CD4-positive, alpha-beta memory T cell (primary cell): ENCODE results near the gene MSX1. TPM values are rescaled to one million over a fixed set of nuclear protein-coding genes. Genes with fewer than 3 reads are reported as not detected.
A peak's percentile ranks its signal among the peaks of the same experiment; 100 is the strongest.

Experiments used
- CTCF ChIA-PET: fragments of 350-600 bp; sonication (Branson Sonifier 250); formaldehyde crosslinking; loops from one replicate; lab custom pipeline; 2021; ENCODE audit warnings: inconsistent platforms; ENCODE audit not compliant: partially characterized antibody; lab: Charles Lee
- POLR2A ChIA-PET: fragments of 350-600 bp; sonication (Branson Sonifier 250); formaldehyde crosslinking; loops from one replicate; lab custom pipeline; 2021; ENCODE audit not compliant: partially characterized antibody; lab: Charles Lee
- DNase-seq, 5 donors: peaks; one replicate each; pipeline versions ENCODE4 v3.0.0 to v3.0.0-alpha.2; 2020 to 2022; ENCODE audit warnings: mixed read lengths in 1 of 5
- H3K27ac ChIP-seq: one replicate; pipeline ENCODE4 v1.7.0; 2013; ENCODE audit warnings: low read depth, low read length
- H3K27me3 ChIP-seq: 2 replicates; pipeline ENCODE4 v1.7.0; 2013; ENCODE audit warnings: mild to moderate bottlenecking, low read length, moderate library complexity; ENCODE audit not compliant: insufficient read depth
- H3K36me3 ChIP-seq: 2 replicates; pipeline ENCODE4 v1.7.0; 2013; ENCODE audit warnings: mild to moderate bottlenecking, low read length, moderate library complexity; ENCODE audit not compliant: insufficient read depth
- H3K4me1 ChIP-seq: 2 replicates; pipeline ENCODE4 v1.7.0; 2013; ENCODE audit warnings: mild to moderate bottlenecking, low read length, moderate library complexity; ENCODE audit not compliant: insufficient read depth
- H3K4me3 ChIP-seq, 2 donors: one replicate each; pipeline ENCODE4 v1.7.0; 2013; ENCODE audit warnings: low read length in 2 of 2, mild to moderate bottlenecking in 1 of 2
- H3K9me3 ChIP-seq, 2 donors: one replicate each; pipeline ENCODE4 v1.7.0; 2013; ENCODE audit warnings: low read length in 2 of 2, control low read depth in 1 of 2; ENCODE audit not compliant: control insufficient read depth in 1 of 2
- H3K27ac Mint-ChIP-seq, 7 donors: one replicate each; pipeline ENCODE4 v1.8.0; 2020 to 2021; ENCODE audit warnings: mixed read lengths in 7 of 7, mild to moderate bottlenecking in 6 of 7, inconsistent platforms in 3 of 7, moderate library complexity in 3 of 7
- H3K27me3 Mint-ChIP-seq, 2 donors: one replicate each; pipeline ENCODE4 v1.8.0; 2020 to 2021; ENCODE audit warnings: mixed read lengths in 2 of 2
- H3K36me3 Mint-ChIP-seq, 2 donors: one replicate each; pipeline ENCODE4 v1.8.0; 2020 to 2021; ENCODE audit warnings: mixed read lengths in 2 of 2, inconsistent platforms in 1 of 2, mild to moderate bottlenecking in 1 of 2
- H3K4me1 Mint-ChIP-seq, 4 donors: one replicate each; pipeline ENCODE4 v1.8.0; 2020 to 2021; ENCODE audit warnings: mixed read lengths in 4 of 4, mild to moderate bottlenecking in 1 of 4
- H3K4me3 Mint-ChIP-seq, 8 donors: one replicate each; pipeline ENCODE4 v1.8.0; 2020 to 2021; ENCODE audit warnings: mixed read lengths in 8 of 8, mild to moderate bottlenecking in 7 of 8, moderate library complexity in 6 of 8, inconsistent platforms in 3 of 8
- H3K9me3 Mint-ChIP-seq, 8 donors: one replicate each; pipeline ENCODE4 v1.8.0; 2020 to 2021; ENCODE audit warnings: mixed read lengths in 8 of 8, mild to moderate bottlenecking in 5 of 8, inconsistent platforms in 3 of 8, moderate library complexity in 1 of 8
- intact Hi-C: fragments of 100-400 bp; cut with micrococcal nuclease; formaldehyde crosslinking; loops from one replicate; pipeline ENCODE4 v1.15.1; 2023
- polyA plus RNA-seq, 2 donors: library from polyadenylated mRNA; unstranded; fragments of 300-500 nt; fragmentation: Illumina TruSeq; gene quantifications; one replicate each; pipeline ENCODE4 v1.2.3, GENCODE V29; 2021
- total RNA-seq, 2 experiments: library from RNA; stranded (reverse); gene quantifications; one replicate each; pipeline ENCODE4 v1.2.3, GENCODE V29; 2021

The MSX1 gene
- total and polyA plus RNA-seq, 4 experiments from 2014 or later = not detected

DNA sequence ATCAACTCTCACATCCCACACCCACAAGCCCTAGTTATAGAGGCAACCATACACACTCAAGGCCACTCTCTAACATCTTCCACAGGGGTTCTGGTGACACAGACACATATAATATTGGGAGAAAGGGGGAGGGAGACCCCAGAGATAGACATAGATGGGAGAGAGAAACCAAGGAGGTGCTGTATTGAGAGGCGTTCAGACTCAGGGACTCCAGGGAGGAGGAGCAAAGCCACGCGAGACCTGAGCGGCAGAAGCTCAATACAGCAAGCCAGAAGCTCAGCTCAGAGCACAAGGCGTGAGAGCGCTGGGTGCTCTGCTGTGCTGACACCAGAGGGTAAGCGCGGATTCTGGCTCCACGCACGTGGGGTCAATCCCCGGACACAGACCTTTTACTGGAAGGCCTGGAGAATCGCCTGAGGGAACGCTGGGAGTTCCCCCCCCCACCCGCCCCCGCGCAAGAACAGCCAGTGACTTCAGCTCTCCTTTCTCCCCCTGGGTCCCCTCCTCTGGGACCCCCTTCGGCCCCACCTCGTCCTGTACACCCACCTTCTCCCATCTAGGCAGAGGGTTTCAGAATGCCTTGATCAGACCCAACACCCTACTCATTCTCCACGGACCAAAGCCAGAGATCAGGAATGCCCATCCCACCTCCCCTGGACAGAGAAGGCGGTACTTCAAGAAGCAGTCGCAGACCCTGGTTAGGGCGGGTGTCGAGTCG, 8.7 kb downstream of the MSX1 start:
- intact Hi-C loops = no loop called here
- peaks cover 44% of the 10 kb centered on the region for H3K27me3 ChIP-seq
- no peak overlapping the region for H3K27ac Mint-ChIP-seq
- H3K9me3 ChIP-seq = no peaks in the 10 kb centered on the region
- peaks cover 6% of the 10 kb centered on the region for H3K4me1 ChIP-seq
- H3K27ac ChIP-seq = no peak overlapping the region
- no peaks in the 10 kb centered on the region for H3K36me3 Mint-ChIP-seq
- POLR2A ChIA-PET = no interaction called here
- CTCF ChIA-PET = no interaction called here
- H3K36me3 ChIP-seq = no peaks in the 10 kb centered on the region
- peaks cover 56 to 65% of the 10 kb centered on the region in 2 donors for H3K27me3 Mint-ChIP-seq
- H3K4me3 Mint-ChIP-seq = no peak overlapping the region
- DNase-seq = no peak
- H3K4me3 ChIP-seq = no peak overlapping the region
- peaks cover 0 to 5% (median 0%) of the 10 kb centered on the region in 8 donors for H3K9me3 Mint-ChIP-seq
- peaks cover 3 to 36% (median 12%) of the 10 kb centered on the region in 4 donors for H3K4me1 Mint-ChIP-seq

DNA sequence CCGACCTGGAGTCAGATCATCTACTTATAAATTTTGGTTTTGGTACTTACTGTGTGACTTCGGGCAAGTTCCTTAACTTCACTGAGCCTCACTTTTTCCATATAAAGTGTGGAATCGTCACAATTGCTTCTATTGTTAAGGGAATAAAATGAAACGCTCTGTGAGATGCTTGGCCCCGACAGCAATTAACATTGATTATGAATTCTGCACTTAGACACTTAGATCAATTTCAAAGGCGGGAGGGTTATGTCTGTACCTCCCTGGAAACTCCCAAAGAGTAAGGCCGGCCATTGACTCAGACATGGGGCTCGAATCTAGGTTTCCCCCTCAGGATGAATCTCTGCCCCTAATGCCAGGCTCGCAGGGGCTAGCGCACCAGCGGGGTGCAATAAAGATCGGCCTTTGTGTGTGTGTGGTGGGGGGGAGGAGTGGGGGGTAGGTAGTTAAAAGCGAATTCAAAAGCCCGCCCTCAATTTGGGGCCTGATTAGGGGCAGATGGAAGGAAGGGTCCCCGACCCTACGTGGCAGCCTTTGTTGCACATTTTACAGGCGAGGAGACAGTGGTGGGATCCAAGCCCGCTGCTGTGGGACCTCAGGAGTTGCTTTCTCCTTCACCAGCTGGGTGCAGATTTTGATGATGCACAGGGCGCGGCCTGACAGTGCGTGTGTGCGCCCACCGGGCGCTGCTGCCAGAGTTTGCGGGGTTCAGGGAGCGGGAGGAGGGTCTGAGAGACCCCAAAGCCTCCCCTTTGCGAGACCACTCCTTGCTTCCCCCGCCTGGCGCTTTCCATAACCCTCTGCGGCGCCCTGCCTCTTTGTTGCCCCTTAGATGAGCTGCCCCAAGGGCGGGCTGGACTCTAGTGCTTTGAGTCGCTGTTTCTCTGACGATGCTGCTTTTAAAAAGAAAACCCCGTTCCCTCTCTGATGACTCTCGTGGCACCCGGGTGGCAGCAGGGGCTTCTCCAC, 9.6 kb downstream of the MSX1 start:
- H3K36me3 Mint-ChIP-seq = no peaks in the 10 kb centered on the region
- DNase-seq = no peak
- no peak overlapping the region for H3K27ac Mint-ChIP-seq
- no peak overlapping the region for H3K4me3 Mint-ChIP-seq
- peaks cover 0 to 4% (median 0%) of the 10 kb centered on the region in 8 donors for H3K9me3 Mint-ChIP-seq
- POLR2A ChIA-PET = no interaction called here
- Histone ChIP-seq H3K4me1 (peaks cover 6% of the 10 kb centered on the region), H3K36me3 (no peaks in the 10 kb centered on the region), H3K27ac (no peak overlapping the region), H3K4me3 (no peak overlapping the region), H3K27me3 (peaks cover 46% of the 10 kb centered on the region), H3K9me3 (no peaks in the 10 kb centered on the region)
- CTCF ChIA-PET = no interaction called here
- peaks cover 60 to 66% of the 10 kb centered on the region in 2 donors for H3K27me3 Mint-ChIP-seq
- intact Hi-C loops = no loop called here
- peaks cover 3 to 36% (median 13%) of the 10 kb centered on the region in 4 donors for H3K4me1 Mint-ChIP-seq

DNA sequence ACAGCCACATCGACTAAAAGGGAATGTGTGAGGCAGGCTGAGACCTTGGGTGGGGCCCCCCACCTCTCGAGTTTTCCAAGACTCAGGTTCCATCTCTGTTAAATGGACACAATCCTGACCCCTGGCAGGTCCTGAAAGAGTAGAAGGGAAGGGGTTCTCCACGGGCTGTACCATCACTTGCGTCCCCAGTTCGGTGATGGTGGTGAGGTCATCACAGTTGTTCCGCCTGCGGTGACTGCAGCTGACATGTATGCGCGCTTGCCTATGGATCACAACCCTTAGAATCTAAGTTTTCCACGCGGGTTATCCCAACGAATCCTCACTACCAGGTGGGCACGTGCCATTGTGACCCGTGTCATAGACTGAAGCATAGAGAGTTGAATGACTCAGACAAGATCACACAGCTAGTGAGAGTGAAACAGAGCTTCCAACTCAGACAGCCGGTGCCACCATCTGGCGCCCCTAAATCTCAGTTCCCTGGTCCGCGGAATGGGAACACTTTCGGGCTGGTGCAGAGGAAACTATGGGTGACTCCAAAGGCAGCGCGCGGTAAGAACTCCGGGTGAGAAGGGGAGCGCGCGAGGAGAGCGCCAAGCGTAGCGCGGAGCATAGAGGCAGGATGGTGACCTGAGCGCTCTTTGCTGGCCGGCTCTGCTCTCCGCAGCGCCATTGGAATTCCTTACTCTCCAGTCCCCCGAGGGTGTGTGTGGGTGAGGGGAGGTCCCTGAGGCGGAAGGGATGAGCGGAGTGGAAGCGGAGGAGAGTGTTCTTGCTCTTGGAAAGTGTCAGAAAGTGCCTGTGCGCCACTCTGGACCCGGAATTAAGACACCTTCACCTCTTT, 10.5 kb downstream of the MSX1 start:
- Histone ChIP-seq H3K27me3 (peaks cover 48% of the 10 kb centered on the region), H3K9me3 (no peaks in the 10 kb centered on the region), H3K4me1 (peaks cover 6% of the 10 kb centered on the region), H3K36me3 (no peaks in the 10 kb centered on the region), H3K27ac (no peak overlapping the region), H3K4me3 (no peak overlapping the region)
- no peak overlapping the region for H3K27ac Mint-ChIP-seq
- H3K4me1 Mint-ChIP-seq = peaks cover 3 to 36% (median 13%) of the 10 kb centered on the region in 4 donors
- CTCF ChIA-PET = no interaction called here
- POLR2A ChIA-PET = no interaction called here
- H3K36me3 Mint-ChIP-seq = no peaks in the 10 kb centered on the region
- peaks cover 59 to 66% of the 10 kb centered on the region in 2 donors for H3K27me3 Mint-ChIP-seq
- peak overlapping the region in 1 of 8 donors; percentile 48 for H3K4me3 Mint-ChIP-seq
- H3K9me3 Mint-ChIP-seq = peaks cover 0 to 4% (median 0%) of the 10 kb centered on the region in 8 donors
- intact Hi-C loops = no loop called here
- DNase-seq = no peak

DNA sequence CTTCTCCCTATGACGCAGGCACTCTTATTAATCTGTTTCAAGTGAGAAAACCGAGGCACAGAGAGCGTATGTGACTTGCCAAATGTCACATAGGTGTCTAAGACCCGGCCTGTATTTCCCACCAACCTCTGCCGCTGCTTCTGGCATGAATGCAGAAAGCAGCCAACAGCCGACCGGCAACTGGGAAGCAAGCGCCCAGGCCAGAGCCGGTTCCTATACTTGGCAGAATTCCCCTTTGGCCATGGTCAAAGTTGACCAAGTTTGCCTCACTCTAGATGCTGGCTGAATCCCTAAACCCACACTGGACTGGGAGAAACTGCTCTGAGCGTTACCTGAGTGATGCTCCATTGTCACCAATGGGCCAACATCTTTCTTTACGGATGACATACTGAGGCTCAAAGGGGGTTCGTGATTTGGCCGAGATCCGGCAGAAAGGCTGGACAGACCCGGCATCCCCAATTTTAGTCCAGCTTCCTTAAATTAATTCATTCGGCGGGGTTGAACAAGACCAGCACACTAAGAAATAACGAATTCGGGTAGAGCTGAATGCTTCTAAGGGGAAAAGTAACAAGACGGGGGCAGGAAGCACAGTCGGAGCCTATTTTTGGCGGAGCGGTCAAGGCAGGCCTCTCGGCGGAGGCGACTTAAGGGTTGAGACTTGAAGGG, 11.2 kb downstream of the MSX1 start:
- Histone ChIP-seq H3K4me3 (no peak overlapping the region), H3K36me3 (no peaks in the 10 kb centered on the region), H3K4me1 (peaks cover 6% of the 10 kb centered on the region), H3K27me3 (peaks cover 52% of the 10 kb centered on the region), H3K27ac (no peak overlapping the region), H3K9me3 (no peaks in the 10 kb centered on the region)
- Mint-ChIP-seq H3K4me1 (peaks cover 3 to 36% (median 12%) of the 10 kb centered on the region in 4 donors), H3K36me3 (no peaks in the 10 kb centered on the region), H3K27me3 (peaks cover 61 to 68% of the 10 kb centered on the region in 2 donors), H3K27ac (peak overlapping the region in 1 of 7 donors; percentile 25), H3K4me3 (peak overlapping the region in 1 of 8 donors; percentile 52), H3K9me3 (peaks cover 0 to 4% (median 0%) of the 10 kb centered on the region in 8 donors)
- ChIA-PET CTCF (no interaction called here), POLR2A (no interaction called here)
- no peak for DNase-seq
- intact Hi-C loops = no loop called here

DNA sequence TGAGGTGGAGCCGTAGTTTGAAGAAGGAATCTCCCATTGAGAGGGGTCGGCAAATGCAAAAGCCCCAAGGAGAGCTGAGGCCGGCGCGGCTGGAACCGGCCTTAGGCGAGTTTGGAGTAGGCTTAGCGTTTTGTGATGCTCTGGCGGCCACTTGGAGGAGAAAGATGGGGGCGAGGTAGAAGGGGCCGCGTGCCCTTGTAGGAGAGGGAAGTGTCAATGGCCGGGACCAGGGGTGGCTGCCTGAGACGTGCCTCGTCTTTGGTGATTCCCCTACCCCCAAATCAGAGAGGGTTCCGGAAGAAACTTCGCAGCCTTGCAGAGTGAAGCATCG, 11.7 kb downstream of the MSX1 start:
- POLR2A ChIA-PET = no interaction called here
- H3K27ac Mint-ChIP-seq = peak overlapping the region in 1 of 7 donors; percentile 25
- H3K9me3 ChIP-seq = no peaks in the 10 kb centered on the region

DNA sequence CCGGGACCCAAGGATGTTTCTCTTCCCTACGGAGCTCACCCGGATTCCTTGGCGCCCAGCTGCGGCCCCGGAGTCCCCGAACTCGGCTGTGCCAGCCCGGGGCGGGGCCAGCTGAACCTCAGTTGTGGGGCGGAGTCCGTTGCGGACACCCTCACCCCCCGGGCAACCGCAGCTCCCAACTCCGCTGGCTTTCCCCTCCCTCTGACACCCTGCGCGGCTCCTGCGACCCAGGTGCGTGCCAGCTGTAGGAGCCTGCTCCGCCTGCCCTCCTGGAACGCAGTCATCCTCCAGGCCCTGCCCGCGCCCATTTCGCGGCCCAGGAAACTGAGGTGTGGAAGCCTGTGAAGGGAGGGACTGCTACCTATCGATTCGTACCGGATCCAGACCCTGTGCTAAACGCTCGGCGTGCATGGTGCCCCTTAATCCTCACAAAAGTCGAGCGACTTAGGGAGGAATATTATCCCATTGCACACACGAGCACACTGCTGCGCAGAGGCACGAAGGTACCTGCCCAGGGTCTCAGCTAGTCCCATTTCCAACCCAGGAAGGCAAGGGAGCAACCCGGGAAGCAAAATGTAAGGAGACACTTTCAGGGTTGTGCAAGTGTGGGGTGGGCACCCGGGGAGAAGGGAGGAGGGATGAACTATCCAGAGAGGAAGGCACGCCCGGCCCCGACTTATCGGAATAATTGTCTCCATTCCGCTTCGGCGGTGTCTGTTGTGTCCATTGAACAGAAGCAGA, 12.3 kb downstream of the MSX1 start:
- no peaks in the 10 kb centered on the region for H3K36me3 ChIP-seq
- H3K27me3 ChIP-seq = peaks cover 42% of the 10 kb centered on the region
- ChIA-PET CTCF (no interaction called here), POLR2A (no interaction called here)
- peaks cover 56 to 63% of the 10 kb centered on the region in 2 donors for H3K27me3 Mint-ChIP-seq
- H3K27ac Mint-ChIP-seq = no peak overlapping the region
- H3K9me3 ChIP-seq = no peaks in the 10 kb centered on the region
- peaks cover 1% of the 10 kb centered on the region for H3K4me1 ChIP-seq
- H3K4me3 Mint-ChIP-seq = peak overlapping the region in 1 of 8 donors; percentile 53
- no peak for DNase-seq
- intact Hi-C loops = no loop called here
- H3K9me3 Mint-ChIP-seq = peaks cover 0 to 4% (median 0%) of the 10 kb centered on the region in 8 donors
- peaks cover 0 to 27% (median 5%) of the 10 kb centered on the region in 4 donors for H3K4me1 Mint-ChIP-seq
- no peak overlapping the region for H3K27ac ChIP-seq
- no peak overlapping the region for H3K4me3 ChIP-seq
- H3K36me3 Mint-ChIP-seq = no peaks in the 10 kb centered on the region

More for the DNA sequence above, 11.7 kb downstream of the MSX1 start:
- Mint-ChIP-seq H3K4me3 (no peak overlapping the region), H3K4me1 (peaks cover 1 to 32% (median 9%) of the 10 kb centered on the region in 4 donors), H3K36me3 (no peaks in the 10 kb centered on the region), H3K27me3 (peaks cover 61 to 66% of the 10 kb centered on the region in 2 donors), H3K9me3 (peaks cover 0 to 4% (median 0%) of the 10 kb centered on the region in 8 donors)
- DNase-seq = no peak
- H3K36me3 ChIP-seq = no peaks in the 10 kb centered on the region
- CTCF ChIA-PET = no interaction called here
- no peak overlapping the region for H3K27ac ChIP-seq
- H3K4me3 ChIP-seq = no peak overlapping the region
- intact Hi-C loops = no loop called here
- H3K27me3 ChIP-seq = peaks cover 48% of the 10 kb centered on the region
- H3K4me1 ChIP-seq = peaks cover 6% of the 10 kb centered on the region
